ENCODE data around the gene EIF5AL1. TPM values are rescaled to one million over a fixed set of nuclear protein-coding genes. Genes with fewer than 3 reads are reported as not detected.

The EIF5AL1 gene
- total and polyA plus RNA-seq, 2 of the 8 experiments (the other 6 are each of a cell fraction or from before 2014, with no cell fraction given) = 1.7 to 2.2 TPM

DNA sequence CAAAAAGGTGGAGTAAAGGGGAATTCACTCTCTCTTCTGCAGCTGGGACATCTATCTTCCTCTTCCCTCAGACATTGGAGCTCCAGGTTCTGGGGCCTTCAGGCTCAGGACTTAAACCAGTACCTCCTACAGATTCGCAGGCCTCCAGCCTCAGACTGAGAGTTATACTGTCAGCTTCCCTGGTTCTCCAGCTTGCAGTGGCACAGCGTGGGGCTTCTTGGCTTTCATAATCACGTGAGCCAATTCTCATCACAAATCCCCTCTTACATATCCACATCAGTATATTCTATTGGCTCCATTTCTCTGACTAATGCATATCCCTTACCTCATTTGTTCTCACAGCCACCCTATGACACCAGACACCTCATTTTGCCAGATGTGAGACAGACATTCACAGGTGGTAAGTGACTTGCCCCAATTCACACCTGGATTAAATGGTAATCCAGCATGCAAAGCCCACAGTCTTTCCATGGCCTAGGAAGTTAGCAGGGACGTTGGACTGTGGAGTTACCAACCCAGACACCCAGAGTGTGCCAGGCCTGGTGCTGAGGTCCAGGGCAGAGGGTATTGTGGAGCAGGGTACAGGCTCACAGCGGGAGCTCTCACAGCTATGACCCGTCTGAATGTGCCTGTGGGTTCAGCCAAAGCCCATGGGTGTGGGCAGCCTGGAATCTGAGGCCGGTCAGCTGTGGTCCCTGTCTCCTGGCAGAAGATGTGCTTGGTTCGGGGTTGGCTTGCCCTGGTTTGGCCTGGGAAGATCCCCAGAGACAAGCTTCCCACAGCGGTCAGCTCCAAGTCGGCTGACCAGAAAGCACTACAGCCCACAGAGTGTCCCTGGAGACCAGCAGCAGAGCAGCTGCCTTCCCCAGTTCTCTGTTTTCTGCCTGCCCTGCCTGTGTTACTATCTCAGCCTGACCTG, 48.5 kb upstream of the EIF5AL1 start:
- Histone ChIP-seq H3K4me3 (ENCODE audit: extremely low read depth in 1 of 4, insufficient read depth in 2 of 4, low read depth in 3 of 4, low read length in 4 of 4) (no peak overlapping the region), H3K9ac (replicated peaks in 1 of 4; ENCODE audit: extremely low read depth in 1 of 4, low read depth in 3 of 4, low read length in 3 of 4) (no peak overlapping the region), H2BK120ac (replicated peaks; ENCODE audit: low read depth, low read length) (no peak overlapping the region), H3K79me2 (ENCODE audit: control insufficient read depth in 1 of 2, insufficient read depth in 2 of 2, low read length in 2 of 2) (no peaks in the 10 kb centered on the region), H3K23me2 (ENCODE audit: low read depth, low read length) (no peaks in the 10 kb centered on the region), H2BK12ac (ENCODE audit: low read depth, low read length) (no peak overlapping the region), H3K36me3 (ENCODE audit: control insufficient read depth in 2 of 4, insufficient read depth in 4 of 4, low read length in 3 of 4) (no peaks in the 10 kb centered on the region), H2BK15ac (ENCODE audit: low read length) (no peak overlapping the region), H2AK5ac (ENCODE audit: low read depth, low read length) (no peak overlapping the region), H3K18ac (ENCODE audit: extremely low read depth, low read length) (no peak overlapping the region), H2BK20ac (ENCODE audit: low read length) (no peak overlapping the region), H3K23ac (ENCODE audit: insufficient read length) (no peak overlapping the region), H3K27ac (ENCODE audit: low read depth, low read length) (no peak overlapping the region), H4K5ac (ENCODE audit: insufficient read length, low read depth, low read length) (no peak overlapping the region), H3K4me1 (replicated peaks in 1 of 4; ENCODE audit: control insufficient read depth in 3 of 4, insufficient read depth in 4 of 4, low read length in 3 of 4) (no peaks in the 10 kb centered on the region), H3K27me3 (replicated peaks in 1 of 4; ENCODE audit: control insufficient read depth in 3 of 4, extremely low read depth in 1 of 4, insufficient read depth in 3 of 4, low read length in 3 of 4) (no peaks in the 10 kb centered on the region; a peak in 1 of 7 replicates), H4K91ac (replicated peaks; ENCODE audit: insufficient read length, low read length) (no peak overlapping the region), H2AFZ (ENCODE audit: low read length) (no peak overlapping the region), H3K56ac (replicated peaks; ENCODE audit: insufficient read length, low read depth, low read length) (no peak overlapping the region), H3K9me3 (ENCODE audit: insufficient read depth in 2 of 2, low read depth in 1 of 2, low read length in 1 of 2) (no peaks in the 10 kb centered on the region), H3K14ac (ENCODE audit: insufficient read length) (no peak overlapping the region), H3K4ac (replicated peaks; ENCODE audit: insufficient read length, low read depth, low read length) (no peak overlapping the region), H4K8ac (ENCODE audit: extremely low read depth, insufficient read depth, low read length) (no peak overlapping the region), H4K20me1 (replicated peaks in 1 of 2; ENCODE audit: control insufficient read depth in 1 of 2, insufficient read depth in 2 of 2, low read length in 2 of 2) (no peaks in the 10 kb centered on the region), H3K4me2 (ENCODE audit: insufficient read depth in 1 of 2, low read depth in 2 of 2, low read length in 2 of 2) (no peak overlapping the region), H3K79me1 (ENCODE audit: low read depth, low read length) (no peaks in the 10 kb centered on the region), H2BK5ac (ENCODE audit: low read depth, low read length) (no peak overlapping the region)
- TF ChIP-seq SP1 (IDR thresholded peaks at IDR 0.05; ENCODE audit: low read depth, low read length) = no peak
- no peak for TF ChIP-seq RXRA (IDR thresholded peaks at IDR 0.05; ENCODE audit: insufficient read depth, low read depth, low read length)
- TF ChIP-seq YY1 (IDR thresholded peaks at IDR 0.05; ENCODE audit: low read depth, low read length) = no peak
- TF ChIP-seq FOSL1 (IDR thresholded peaks at IDR 0.05; ENCODE audit: insufficient read depth, low read depth, low read length) = no peak
- TF ChIP-seq SP4 (IDR thresholded peaks at IDR 0.05; ENCODE audit: low read length) = no peak
- CTCF ChIA-PET (ENCODE audit: partially characterized antibody) = interaction anchor here (0.7 to 3.8 kb wide), 7 partner anchors 9 to 668 kb away, joined by 3 to 16 read pairs (median 3); no protein-coding TSS in a partner anchor
- WGBS, 2 experiments (ENCODE audit: extremely low coverage in 1 of 2, insufficient coverage in 1 of 2, insufficient read length in 1 of 2, insufficient replicate concordance in 2 of 2, low coverage in 1 of 2, low lambda C conversion rate in 2 of 2, missing lambda C conversion rate in 1 of 2) = 86% methylated on average over 10 of the region's 10 CpGs; no CpG with 5 or more reads in 1 of the 2 experiments
- no peak for FAIRE-seq
- DNase-seq (ENCODE audit: low read depth in 1 of 2, low spot score in 2 of 2) = no peak
- POLR2A ChIA-PET (ENCODE audit: partially characterized antibody) = no interaction called here
